Stomach (tissue), 9 donors: ENCODE measurements around the gene NLRC5. TPM values are rescaled to one million over a fixed set of nuclear protein-coding genes. Genes with fewer than 3 reads are reported as not detected.

Experiments
- DNase-seq, 2 donors: peaks; one replicate each; pipeline versions ENCODE4 v3.0.0 to v3.0.0-alpha.2; 2013 to 2019
- H3K27ac ChIP-seq, 5 donors: fragments of 200-600 bp in 4 of 5; sonication (generic) in 4 of 5; one replicate each; pipeline ENCODE4 v1.5.1; 2013 to 2019; ENCODE audit warnings: mild to moderate bottlenecking in 1 of 5, moderate library complexity in 1 of 5
- H3K27me3 ChIP-seq, 3 donors: fragments of 200-600 bp; sonication (generic); one replicate each; pipeline ENCODE4 v1.5.1; 2017 to 2019; ENCODE audit warnings: mixed run types in 1 of 3
- H3K36me3 ChIP-seq, 4 donors: fragments of 200-600 bp; sonication (generic); 1 replicate in 3 of 4; 2 replicates in 1 of 4; pipeline ENCODE4 v1.5.1; 2016 to 2019
- H3K4me1 ChIP-seq, 4 donors: fragments of 200-600 bp; sonication (generic); one replicate each; pipeline ENCODE4 v1.5.1; 2016 to 2019
- H3K4me3 ChIP-seq, 4 donors: fragments of 200-600 bp; sonication (generic) in 3 of 4; one replicate each; pipeline ENCODE4 v1.5.1; 2016 to 2019; ENCODE audit warnings: mild to moderate bottlenecking in 1 of 4
- H3K9me3 ChIP-seq, 4 donors: fragments of 200-600 bp; sonication (generic); one replicate each; pipeline ENCODE4 v1.5.1; 2016 to 2019
- CTCF ChIP-seq, 7 experiments: fragments of 450-650 bp in 4 of 7; fragments of 200-600 bp in 3 of 7; sonication (generic) in 3 of 7; IDR thresholded peaks; one replicate each; pipeline ENCODE4 v1.5.1; 2016 to 2019; ENCODE audit warnings: antibody characterized with exemption in 7 of 7, control low read depth in 2 of 7, mild to moderate bottlenecking in 1 of 7
- EP300 ChIP-seq: sonication (generic); formaldehyde crosslinking; IDR thresholded peaks from one replicate; pipeline ENCODE4 v1.6.1; 2017; ENCODE audit warnings: antibody characterized with exemption
- POLR2A ChIP-seq, 4 donors: fragments of 450-650 bp; IDR thresholded peaks; one replicate each; pipeline ENCODE4 v1.6.1; 2016; ENCODE audit warnings: antibody characterized with exemption in 4 of 4, control low read depth in 2 of 4, mild to moderate bottlenecking in 1 of 4, moderate library complexity in 1 of 4
- POLR2AphosphoS5 ChIP-seq, 3 donors: sonication (generic); formaldehyde crosslinking; IDR thresholded peaks; one replicate each; pipeline ENCODE4 v1.6.1; 2016; ENCODE audit warnings: antibody characterized with exemption in 3 of 3
- WGBS, 5 donors: extraction: QIAGEN DNeasy Blood & Tissue Kit in 3 of 5; methylation state at CpG; one replicate each; pipeline versions ENCODE4 v1.1.5 to v1.1.7; 2013 to 2018; 5-methylcytosine and 5-hydroxymethylcytosine counted together
- intact Hi-C: fragments of 100-400 bp; cut with DNase I; formaldehyde crosslinking; loops from one replicate; pipeline ENCODE4 v1.15.1; 2023; ENCODE audit warnings: low total_unique reads
- polyA plus RNA-seq, 3 donors: library from polyadenylated mRNA; stranded (reverse); fragments of 200-250 nt; gene quantifications; one replicate each; pipeline ENCODE4 v1.2.3, GENCODE V29; 2013
- total RNA-seq, 5 donors: library from RNA; depleted of rRNA; stranded (reverse); fragments of >200 nt; gene quantifications; one replicate each; pipeline versions ENCODE4 v1.1.0 to v1.2.3, GENCODE V29; 2014 to 2016
- donor health status: healthy with polysubstance abuse.
- donor health status: Bipolar disorder and iron deficiency.
- donor health status: healthy.

NLRC5 gene
- total and polyA plus RNA-seq, 8 donors: 11.7 to 265 (median 29.4) TPM

GRCh38 chr16:57053206-57053605 is 63.8 kb downstream of the NLRC5 start:
- no peaks in the 10 kb centered on the region for H3K9me3 ChIP-seq
- no peak for DNase-seq
- no peaks in the 10 kb centered on the region for H3K27me3 ChIP-seq
- intact Hi-C loops: no loop called here
- no peak overlapping the region for H3K27ac ChIP-seq
- H3K36me3 ChIP-seq: peaks cover 8 to 99% (median 90%) of the 10 kb centered on the region in 4 donors
- TF ChIP-seq CTCF (IDR thresholded peaks at IDR 0.05) (no peak), POLR2AphosphoS5 (IDR thresholded peaks at IDR 0.05) (no peak), EP300 (no peak), POLR2A (IDR thresholded peaks at IDR 0.05) (no peak)
- 91 to 96% (median 93%) methylated on average over 9 of the region's 9 CpGs for WGBS, 5 donors
- H3K4me1 ChIP-seq: no peaks in the 10 kb centered on the region
- no peak overlapping the region for H3K4me3 ChIP-seq

- H3K4me3 ChIP-seq: no peak overlapping the region
- WGBS, 5 donors: 80 to 88% (median 85%) methylated on average over 5 of the region's 5 CpGs
- H3K4me1 ChIP-seq: no peaks in the 10 kb centered on the region
- no peak overlapping the region for H3K27ac ChIP-seq
- H3K9me3 ChIP-seq: no peaks in the 10 kb centered on the region
- TF ChIP-seq EP300 (no peak), POLR2A (IDR thresholded peaks at IDR 0.05) (no peak), CTCF (IDR thresholded peaks at IDR 0.05) (no peak), POLR2AphosphoS5 (IDR thresholded peaks at IDR 0.05) (no peak)
- intact Hi-C loops: no loop called here
- H3K36me3 ChIP-seq: peaks cover 9 to 99% (median 90%) of the 10 kb centered on the region in 4 donors
- H3K27me3 ChIP-seq: no peaks in the 10 kb centered on the region
- DNase-seq: no peak
Measured at GRCh38 chr16:57054338-57054737, 65.0 kb downstream of the NLRC5 start.

GRCh38 chr16:57054771-57055170 is 65.4 kb downstream of the NLRC5 start:
- Histone ChIP-seq H3K27ac (no peak overlapping the region), H3K9me3 (no peaks in the 10 kb centered on the region), H3K4me1 (no peaks in the 10 kb centered on the region), H3K4me3 (no peak overlapping the region), H3K27me3 (no peaks in the 10 kb centered on the region), H3K36me3 (peaks cover 9 to 99% (median 93%) of the 10 kb centered on the region in 4 donors)
- DNase-seq: no peak
- intact Hi-C loops: no loop called here
- TF ChIP-seq CTCF (IDR thresholded peaks at IDR 0.05) (no peak), POLR2A (IDR thresholded peaks at IDR 0.05) (no peak), POLR2AphosphoS5 (IDR thresholded peaks at IDR 0.05) (no peak), EP300 (no peak)
- 79 to 87% (median 84%) methylated on average over 7 of the region's 7 CpGs for WGBS, 5 donors

GRCh38 chr16:57055671-57056070 is 66.3 kb downstream of the NLRC5 start:
- H3K4me1 ChIP-seq: peaks cover 0 to under 1% (median under 1%) of the 10 kb centered on the region in 4 donors
- H3K4me3 ChIP-seq: no peak overlapping the region
- no peaks in the 10 kb centered on the region for H3K27me3 ChIP-seq
- H3K27ac ChIP-seq: no peak overlapping the region
- H3K9me3 ChIP-seq: no peaks in the 10 kb centered on the region
- TF ChIP-seq POLR2A (IDR thresholded peaks at IDR 0.05) (no peak), POLR2AphosphoS5 (IDR thresholded peaks at IDR 0.05) (no peak), CTCF (IDR thresholded peaks at IDR 0.05) (no peak), EP300 (no peak)
- H3K36me3 ChIP-seq: peaks cover 9 to 99% (median 88%) of the 10 kb centered on the region in 4 donors
- no peak for DNase-seq
- intact Hi-C loops: no loop called here
- 84 to 96% (median 87%) methylated on average over 6 of the region's 6 CpGs for WGBS, 5 donors
